Mucosa of descending colon (tissue), 3 donors: Measurements from ENCODE around the gene TSPAN11. TPM values are rescaled to one million over a fixed set of nuclear protein-coding genes. Genes with fewer than 3 reads are reported as not detected.

Experiments used
- ATAC-seq: fragments of 200-7000 bp; cut with Tn5 transposase; one replicate; pipeline ENCODE4 v1.9.1; 2020; ENCODE audit warnings: mild to moderate bottlenecking, moderate library complexity
- DNase-seq, 3 donors: peaks; one replicate each; pipeline ENCODE4 v3.0.0-alpha.2; 2020
- H3K36me3 ChIP-seq: fragments of 200-600 bp; one replicate; pipeline ENCODE4 v1.8.0; 2021; ENCODE audit warnings: low read depth, mild to moderate bottlenecking
- H3K4me1 ChIP-seq: fragments of 200-600 bp; one replicate; pipeline ENCODE4 v1.8.0; 2021; ENCODE audit warnings: low read depth, mild to moderate bottlenecking
- H3K4me3 ChIP-seq: fragments of 200-600 bp; one replicate; pipeline ENCODE4 v1.8.0; 2021; ENCODE audit warnings: mild to moderate bottlenecking
- H3K9me3 ChIP-seq: fragments of 200-600 bp; one replicate; pipeline ENCODE4 v1.8.0; 2021; ENCODE audit warnings: mild to moderate bottlenecking
- CTCF ChIP-seq: fragments of 200-600 bp; IDR thresholded peaks from one replicate; pipeline ENCODE4 v1.8.0; 2022; ENCODE audit warnings: antibody characterized with exemption, mild to moderate bottlenecking
- intact Hi-C, 2 donors: fragments of 100-400 bp; cut with DNase I in 1 of 2; cut with micrococcal nuclease in 1 of 2; formaldehyde crosslinking; loops; one replicate each; pipeline versions ENCODE4 v1.11.0 to v1.11.1; 2022; cut with DNase I, micrococcal nuclease
- total RNA-seq, 3 donors: library from RNA; stranded (reverse); fragmentation: NEBNext Ultra II Directional in 2 of 3; extraction: Animal tissue kit (Norgen Biotek cat#: 25700) in 2 of 3; gene quantifications; one replicate each; pipeline versions ENCODE4 v1.2.1 to v1.2.4, GENCODE V29; 2021 to 2023
- donor health status: DM: no; HTN: no; CAD: no; lungs with moderate emphysema.
- donor health status: DM: no; HTN: no; CAD: no.
- donor health status: DM: no; HTN: yes; CAD: no.

Gene TSPAN11
- total RNA-seq, 3 donors from 2014 or later = 3.2 to 19.9 (median 4.2) TPM

- Histone ChIP-seq H3K36me3 (no peaks in the 10 kb centered on the region), H3K9me3 (no peaks in the 10 kb centered on the region), H3K4me1 (no peaks in the 10 kb centered on the region), H3K4me3 (no peak overlapping the region)
- no peak for ATAC-seq
- TF ChIP-seq CTCF = no peak
- DNase-seq = no peak
- intact Hi-C loops = no loop called here
Measured at GRCh38 chr12:31029916-31030562, 103.5 kb downstream of the TSPAN11 start.

GRCh38 chr12:31031951-31032335 is 105.4 kb downstream of the TSPAN11 start:
- Histone ChIP-seq H3K4me1 (no peaks in the 10 kb centered on the region), H3K36me3 (no peaks in the 10 kb centered on the region), H3K4me3 (no peak overlapping the region), H3K9me3 (no peaks in the 10 kb centered on the region)
- TF ChIP-seq CTCF = no peak
- intact Hi-C loops = no loop called here
- ATAC-seq (no peak), DNase-seq (no peak)

- Histone ChIP-seq H3K9me3 (no peaks in the 10 kb centered on the region), H3K36me3 (no peaks in the 10 kb centered on the region), H3K4me3 (no peak overlapping the region), H3K4me1 (no peaks in the 10 kb centered on the region)
- ATAC-seq = no peak
- TF ChIP-seq CTCF = no peak
- intact Hi-C loops = no loop called here
- no peak for DNase-seq
Measured at GRCh38 chr12:31033146-31033545, 106.6 kb downstream of the TSPAN11 start.

- DNase-seq = no peak
- H3K4me3 ChIP-seq = no peak overlapping the region
- intact Hi-C loops = no loop called here
- no peak for ATAC-seq
- no peaks in the 10 kb centered on the region for H3K4me1 ChIP-seq
- no peak for TF ChIP-seq CTCF
- H3K36me3 ChIP-seq = no peaks in the 10 kb centered on the region
- no peaks in the 10 kb centered on the region for H3K9me3 ChIP-seq
Measured at GRCh38 chr12:31033681-31034080, 107.1 kb downstream of the TSPAN11 start.

GRCh38 chr12:31034372-31034771 is 107.8 kb downstream of the TSPAN11 start:
- no peak for TF ChIP-seq CTCF

GRCh38 chr12:31035226-31035625 is 108.7 kb downstream of the TSPAN11 start:
- no peak for DNase-seq
- H3K36me3 ChIP-seq = no peaks in the 10 kb centered on the region
- no peaks in the 10 kb centered on the region for H3K4me1 ChIP-seq
- intact Hi-C loops = no loop called here
- H3K9me3 ChIP-seq = no peaks in the 10 kb centered on the region
- ATAC-seq = no peak
- no peak for TF ChIP-seq CTCF
- H3K4me3 ChIP-seq = no peak overlapping the region

More at GRCh38 chr12:31034372-31034771, 107.8 kb downstream of the TSPAN11 start:
- no peak for DNase-seq
- H3K4me3 ChIP-seq = no peak overlapping the region
- no peaks in the 10 kb centered on the region for H3K9me3 ChIP-seq
- intact Hi-C loops = no loop called here
- H3K36me3 ChIP-seq = no peaks in the 10 kb centered on the region
- no peak for ATAC-seq
- no peaks in the 10 kb centered on the region for H3K4me1 ChIP-seq
